Activated CD4-positive, alpha-beta T cell treated with anti-CD3 and anti-CD28 coated beads for 1 hour (primary cell): ENCODE data around the gene FNDC11.
"Not testable (repeated sequence)": the region's sequence is repeated elsewhere in the genome, so short reads cannot be mapped to it uniquely, and the experiment has no call there.

Experiments
- DNase-seq: peaks from one replicate; pipeline ENCODE4 v3.0.0-alpha.2; 2020

The FNDC11 gene

GRCh38 chr20:63553933-63554290, at the start of gene FNDC11:
Gene FNDC11, plus strand, starts transcription at chr20:63554159. Its CDS starts 1,505 bp downstream, at chr20:63555664.
- no peak for DNase-seq

- DNase-seq, result no peak
These were observed 49.3 kb upstream of the FNDC11 start for GRCh38 chr20:63504642-63505041.

GRCh38 chr20:63505281-63505680, 48.7 kb upstream of the FNDC11 start:
- no peak for DNase-seq

GRCh38 chr20:63505723-63506122, 48.2 kb upstream of the FNDC11 start:
- DNase-seq, result no peak

GRCh38 chr20:63507083-63507743, 46.7 kb upstream of the FNDC11 start:
- no peak for DNase-seq

GRCh38 chr20:63508072-63508768, 45.7 kb upstream of the FNDC11 start:
- DNase-seq, result no peak

GRCh38 chr20:63509088-63509564, 44.8 kb upstream of the FNDC11 start:
- no peak for DNase-seq

GRCh38 chr20:63513207-63513606, 40.8 kb upstream of the FNDC11 start:
- no peak for DNase-seq

GRCh38 chr20:63514520-63514919, 39.4 kb upstream of the FNDC11 start:
- DNase-seq, result not testable (repeated sequence)

- no peak for DNase-seq
These were observed 36.3 kb upstream of the FNDC11 start for GRCh38 chr20:63517376-63518309.

GRCh38 chr20:63518351-63518861, 35.6 kb upstream of the FNDC11 start:
- no peak for DNase-seq

- no peak for DNase-seq
These were observed 34.9 kb upstream of the FNDC11 start for GRCh38 chr20:63518946-63519667.

- peak; percentile 47 for DNase-seq
These were observed 34.1 kb upstream of the FNDC11 start for GRCh38 chr20:63519668-63520503.

- DNase-seq, result peak; percentile 82
These were observed 33.4 kb upstream of the FNDC11 start, which contains the start of gene PPDPF for GRCh38 chr20:63520504-63520933. Gene PPDPF, plus strand, starts transcription at chr20:63520765. Its CDS starts 544 bp downstream, at chr20:63521309.

- DNase-seq, result peak; percentile 52
These were observed 32.9 kb upstream of the FNDC11 start for GRCh38 chr20:63520934-63521601.

- no peak for DNase-seq
These were observed 32.4 kb upstream of the FNDC11 start for GRCh38 chr20:63521602-63522001.

- DNase-seq, result no peak
These were observed 31.7 kb upstream of the FNDC11 start for GRCh38 chr20:63522091-63522868.

- DNase-seq, result no peak
These were observed 30.9 kb upstream of the FNDC11 start for GRCh38 chr20:63522981-63523611.

- no peak for DNase-seq
These were observed 28.8 kb upstream of the FNDC11 start for GRCh38 chr20:63525185-63525584.
